ENCODE results near the gene USP32. TPM values are rescaled to one million over a fixed set of nuclear protein-coding genes. Genes with fewer than 3 reads are reported as not detected.

The USP32 gene
- polyA plus RNA-seq, 1 donor (not counting 4 experiments of a cell fraction or from before 2014, with no cell fraction given), result 37.6 TPM

- Histone ChIP-seq H3K4me1 (ENCODE audit: control insufficient read depth, extremely low read depth, insufficient read depth, low read length) (no peaks in the 10 kb centered on the region), H2AFZ (ENCODE audit: control insufficient read depth, low read length) (no peak overlapping the region), H3K36me3 (ENCODE audit: control insufficient read depth in 2 of 2, extremely low read depth in 1 of 2, insufficient read depth in 2 of 2, low read length in 2 of 2) (no peaks in the 10 kb centered on the region), H3K9me3 (ENCODE audit: control insufficient read depth, low read depth, low read length) (no peaks in the 10 kb centered on the region), H3K9ac (ENCODE audit: control insufficient read depth, extremely low read depth, insufficient read depth, low read length) (no peak overlapping the region), H3K79me2 (ENCODE audit: control insufficient read depth, insufficient read depth, low read length) (no peaks in the 10 kb centered on the region), H3K9me1 (ENCODE audit: control insufficient read depth, extremely low read depth, insufficient read depth, low read length) (no peaks in the 10 kb centered on the region), H3K27ac (ENCODE audit: control insufficient read depth, insufficient read depth, low read length) (no peak overlapping the region), H4K20me1 (ENCODE audit: control insufficient read depth, extremely low read depth, insufficient read depth, low read length) (no peaks in the 10 kb centered on the region), H3K27me3 (ENCODE audit: control insufficient read depth, extremely low read depth, insufficient read depth, low read length) (no peaks in the 10 kb centered on the region), H3K4me2 (ENCODE audit: control insufficient read depth, extremely low read depth, insufficient read depth, low read depth, low read length) (no peak overlapping the region), H3K4me3 (ENCODE audit: control insufficient read depth in 2 of 3, extremely low read depth in 1 of 3, insufficient read depth in 2 of 3, low read depth in 1 of 3, low read length in 3 of 3) (no peak overlapping the region)
- DNase-seq (ENCODE audit: low read depth, low spot score) (no peak), FAIRE-seq (no peak)
- TF ChIP-seq EZH2 (IDR thresholded peaks at IDR 0.05; ENCODE audit: low read length), result no peak
- no peak for TF ChIP-seq CTCF (optimal IDR thresholded peaks at IDR 0.05 in 1 of 3, IDR thresholded peaks at IDR 0.05 in 1 of 3, conservative IDR thresholded peaks at IDR 0.05 in 1 of 3; ENCODE audit: extremely low read depth in 1 of 3, insufficient read depth in 2 of 3, low read length in 3 of 3)
- dilution Hi-C loops (cut with MboI; ENCODE audit: extremely low pct_ligation_motif_present, low sequenced_read_pairs), result no loop called here
These were observed 11.5 kb upstream of the USP32 start for GRCh38 chr17:60403523-60403810.

GRCh38 chr17:60401819-60402218 lies 9.9 kb upstream of the USP32 start:
- Histone ChIP-seq H2AFZ (ENCODE audit: control insufficient read depth, low read length) (no peak overlapping the region), H3K79me2 (ENCODE audit: control insufficient read depth, insufficient read depth, low read length) (no peaks in the 10 kb centered on the region), H3K36me3 (ENCODE audit: control insufficient read depth in 2 of 2, extremely low read depth in 1 of 2, insufficient read depth in 2 of 2, low read length in 2 of 2) (no peaks in the 10 kb centered on the region), H3K27me3 (ENCODE audit: control insufficient read depth, extremely low read depth, insufficient read depth, low read length) (no peaks in the 10 kb centered on the region), H3K9me1 (ENCODE audit: control insufficient read depth, extremely low read depth, insufficient read depth, low read length) (no peaks in the 10 kb centered on the region), H3K27ac (ENCODE audit: control insufficient read depth, insufficient read depth, low read length) (no peak overlapping the region), H3K9ac (ENCODE audit: control insufficient read depth, extremely low read depth, insufficient read depth, low read length) (no peak overlapping the region), H3K4me2 (ENCODE audit: control insufficient read depth, extremely low read depth, insufficient read depth, low read depth, low read length) (no peak overlapping the region), H4K20me1 (ENCODE audit: control insufficient read depth, extremely low read depth, insufficient read depth, low read length) (no peaks in the 10 kb centered on the region), H3K4me3 (ENCODE audit: control insufficient read depth in 2 of 3, extremely low read depth in 1 of 3, insufficient read depth in 2 of 3, low read depth in 1 of 3, low read length in 3 of 3) (no peak overlapping the region), H3K9me3 (ENCODE audit: control insufficient read depth, low read depth, low read length) (no peaks in the 10 kb centered on the region), H3K4me1 (ENCODE audit: control insufficient read depth, extremely low read depth, insufficient read depth, low read length) (no peaks in the 10 kb centered on the region)
- dilution Hi-C loops (cut with MboI; ENCODE audit: extremely low pct_ligation_motif_present, low sequenced_read_pairs), result no loop called here
- FAIRE-seq (no peak), DNase-seq (ENCODE audit: low read depth, low spot score) (no peak)
- TF ChIP-seq EZH2 (IDR thresholded peaks at IDR 0.05; ENCODE audit: low read length), result no peak
- TF ChIP-seq CTCF (optimal IDR thresholded peaks at IDR 0.05 in 1 of 3, IDR thresholded peaks at IDR 0.05 in 1 of 3, conservative IDR thresholded peaks at IDR 0.05 in 1 of 3; ENCODE audit: extremely low read depth in 1 of 3, insufficient read depth in 2 of 3, low read length in 3 of 3), result no peak
